ENCODE data around the gene BRSK2. TPM values are rescaled to one million over a fixed set of nuclear protein-coding genes. Genes with fewer than 3 reads are reported as not detected.

Gene BRSK2
- total RNA-seq, 6 experiments from 2014 or later = 0.14 to 0.99 (median 0.47) TPM; not detected in 1

DNA sequence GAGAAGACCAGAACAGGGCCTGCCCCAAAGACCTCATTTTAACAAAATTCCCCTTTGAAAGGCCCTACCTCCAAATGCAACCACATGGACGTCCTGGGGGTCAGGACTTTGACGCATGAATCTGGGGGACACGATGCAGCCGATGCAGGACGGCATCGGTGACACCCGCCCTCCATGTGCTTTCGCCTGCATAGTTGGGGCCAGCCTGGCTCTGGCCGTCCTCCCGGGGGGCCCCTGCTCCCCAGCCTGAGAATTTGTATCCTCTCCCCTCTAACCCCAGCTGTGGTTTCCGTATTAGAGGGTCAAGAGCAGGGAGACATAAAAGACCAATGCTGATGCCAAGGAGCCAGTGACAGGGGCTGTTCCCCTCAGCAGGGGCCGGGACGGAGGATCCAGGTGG is 18.4 kb upstream of the BRSK2 start:
- Mint-ChIP-seq H3K4me1 (ENCODE audit: low read depth) (peaks cover 14% of the 10 kb centered on the region; the same call in 1 of the 2 replicates), H3K36me3 (ENCODE audit: low read depth) (no peaks in the 10 kb centered on the region), H3K4me3 (no peak overlapping the region), H3K27ac (no peak overlapping the region), H3K27me3 (ENCODE audit: insufficient read depth) (peaks cover 10% of the 10 kb centered on the region), H3K9me3 (peaks cover 12% of the 10 kb centered on the region)
- DNase-seq = no peak
- TF ChIP-seq, protein P1, sequence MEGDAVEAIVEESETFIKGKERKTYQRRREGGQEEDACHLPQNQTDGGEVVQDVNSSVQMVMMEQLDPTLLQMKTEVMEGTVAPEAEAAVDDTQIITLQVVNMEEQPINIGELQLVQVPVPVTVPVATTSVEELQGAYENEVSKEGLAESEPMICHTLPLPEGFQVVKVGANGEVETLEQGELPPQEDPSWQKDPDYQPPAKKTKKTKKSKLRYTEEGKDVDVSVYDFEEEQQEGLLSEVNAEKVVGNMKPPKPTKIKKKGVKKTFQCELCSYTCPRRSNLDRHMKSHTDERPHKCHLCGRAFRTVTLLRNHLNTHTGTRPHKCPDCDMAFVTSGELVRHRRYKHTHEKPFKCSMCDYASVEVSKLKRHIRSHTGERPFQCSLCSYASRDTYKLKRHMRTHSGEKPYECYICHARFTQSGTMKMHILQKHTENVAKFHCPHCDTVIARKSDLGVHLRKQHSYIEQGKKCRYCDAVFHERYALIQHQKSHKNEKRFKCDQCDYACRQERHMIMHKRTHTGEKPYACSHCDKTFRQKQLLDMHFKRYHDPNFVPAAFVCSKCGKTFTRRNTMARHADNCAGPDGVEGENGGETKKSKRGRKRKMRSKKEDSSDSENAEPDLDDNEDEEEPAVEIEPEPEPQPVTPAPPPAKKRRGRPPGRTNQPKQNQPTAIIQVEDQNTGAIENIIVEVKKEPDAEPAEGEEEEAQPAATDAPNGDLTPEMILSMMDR (IDR thresholded peaks at IDR 0.05) = no peak

DNA sequence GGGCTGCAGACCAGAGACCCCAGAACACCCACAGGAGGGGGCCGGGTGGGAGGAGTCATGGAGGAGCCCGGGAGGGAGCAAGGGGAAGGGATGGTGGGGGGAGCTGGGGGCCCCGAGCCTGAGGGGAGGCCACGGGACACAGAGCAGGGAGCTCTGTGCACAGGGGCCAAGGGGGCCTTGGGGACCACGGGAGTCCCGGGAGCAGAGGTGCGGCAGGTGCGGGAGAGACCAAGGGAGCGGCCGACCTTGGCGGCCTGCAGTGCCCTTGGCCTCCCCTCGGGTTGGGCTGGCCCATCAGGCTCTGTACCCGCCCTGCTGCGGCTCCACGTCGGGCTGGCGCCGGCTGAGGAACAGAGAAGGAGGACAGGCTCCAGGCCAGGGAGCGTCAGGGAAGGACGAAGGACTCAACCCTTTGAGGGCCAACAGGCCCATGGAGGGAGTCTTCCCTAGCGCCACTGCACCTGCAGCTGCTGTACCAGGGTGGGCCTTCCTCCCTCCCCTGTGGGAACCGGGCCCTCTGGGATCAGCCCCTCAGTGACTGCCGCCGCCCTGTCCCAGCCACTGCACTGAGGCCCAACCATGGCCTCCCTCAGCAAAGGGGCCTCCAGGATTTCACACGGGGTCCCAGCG is 17.8 kb upstream of the BRSK2 start:
- H3K4me1 Mint-ChIP-seq (ENCODE audit: low read depth) = peaks cover 14% of the 10 kb centered on the region; the same call in 1 of the 2 replicates
- H3K9me3 Mint-ChIP-seq = peaks cover 6% of the 10 kb centered on the region
- TF ChIP-seq, protein P1 (IDR thresholded peaks at IDR 0.05) = no peak
- no peak overlapping the region for H3K27ac Mint-ChIP-seq
- no peaks in the 10 kb centered on the region for H3K36me3 Mint-ChIP-seq (ENCODE audit: low read depth)
- no peak overlapping the region for H3K4me3 Mint-ChIP-seq
- H3K27me3 Mint-ChIP-seq (ENCODE audit: insufficient read depth) = peaks cover 10% of the 10 kb centered on the region
- no peak for DNase-seq

DNA sequence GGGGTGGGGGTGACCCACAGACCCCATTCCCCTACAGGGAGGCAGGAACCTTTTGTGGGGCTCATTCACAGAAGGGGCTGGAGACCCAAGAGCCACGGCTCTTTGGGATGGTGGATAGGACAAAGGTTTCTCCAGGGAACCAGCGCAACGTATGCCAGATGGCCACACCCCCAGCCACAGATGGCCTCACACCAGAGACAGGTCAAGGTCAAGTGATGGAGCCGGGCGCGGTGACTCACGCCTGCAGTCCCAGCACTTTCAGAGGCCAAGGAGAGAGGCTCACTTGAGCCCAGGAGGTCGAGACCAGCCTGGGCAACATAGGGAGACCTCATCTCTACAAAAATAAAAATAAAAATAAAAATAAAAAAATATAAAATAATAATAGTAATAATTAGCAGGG is 17.1 kb upstream of the BRSK2 start:
- no peak for DNase-seq
- H3K4me1 Mint-ChIP-seq (ENCODE audit: low read depth) = peaks cover 14% of the 10 kb centered on the region; the same call in 1 of the 2 replicates
- no peak overlapping the region for H3K4me3 Mint-ChIP-seq
- no peak overlapping the region for H3K27ac Mint-ChIP-seq
- TF ChIP-seq, protein P1 (IDR thresholded peaks at IDR 0.05) = no peak
- H3K36me3 Mint-ChIP-seq (ENCODE audit: low read depth) = no peaks in the 10 kb centered on the region
- no peaks in the 10 kb centered on the region; the same call in 1 of the 2 replicates for H3K9me3 Mint-ChIP-seq
- H3K27me3 Mint-ChIP-seq (ENCODE audit: insufficient read depth) = peaks cover 15% of the 10 kb centered on the region

DNA sequence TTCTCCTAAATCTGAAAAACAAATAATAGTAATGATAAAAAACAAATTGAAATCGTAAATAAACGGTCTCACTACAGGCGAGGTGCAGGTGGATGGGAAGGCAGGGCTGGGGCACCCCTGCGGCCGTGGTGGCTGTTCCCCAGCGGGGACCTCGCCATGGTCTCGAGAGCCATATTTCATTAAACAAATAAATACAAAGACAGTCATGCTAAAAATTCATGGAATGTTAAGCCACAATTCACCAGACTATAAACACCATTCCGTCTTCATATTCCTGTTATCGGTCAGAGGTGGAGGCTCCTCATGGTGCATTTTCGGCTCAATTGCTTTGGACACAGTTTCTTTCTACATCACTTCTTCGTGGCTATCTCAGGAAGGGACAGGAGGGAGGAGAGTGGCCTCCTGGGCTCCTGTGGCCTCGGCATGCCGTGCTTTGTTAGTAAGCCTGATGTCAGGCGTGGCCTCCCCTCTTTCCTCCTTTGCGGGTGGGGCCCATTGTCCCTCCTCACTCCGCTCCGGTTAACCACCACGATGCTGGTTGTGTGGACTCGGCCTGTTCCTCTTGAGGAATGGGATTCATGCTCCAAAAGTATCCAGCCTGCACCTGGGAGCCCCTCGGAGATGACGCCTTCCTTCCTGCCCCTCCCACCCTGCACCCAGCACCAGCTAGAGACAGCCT is 16.1 kb upstream of the BRSK2 start:
- H3K4me3 Mint-ChIP-seq = no peak overlapping the region
- no peak overlapping the region for H3K27ac Mint-ChIP-seq
- no peaks in the 10 kb centered on the region for H3K9me3 Mint-ChIP-seq
- peaks cover 20% of the 10 kb centered on the region for H3K27me3 Mint-ChIP-seq (ENCODE audit: insufficient read depth)
- TF ChIP-seq, protein P1 (IDR thresholded peaks at IDR 0.05) = no peak
- no peak for DNase-seq
- H3K36me3 Mint-ChIP-seq (ENCODE audit: low read depth) = no peaks in the 10 kb centered on the region
- H3K4me1 Mint-ChIP-seq (ENCODE audit: low read depth) = peaks cover 14% of the 10 kb centered on the region; the same call in 1 of the 2 replicates

DNA sequence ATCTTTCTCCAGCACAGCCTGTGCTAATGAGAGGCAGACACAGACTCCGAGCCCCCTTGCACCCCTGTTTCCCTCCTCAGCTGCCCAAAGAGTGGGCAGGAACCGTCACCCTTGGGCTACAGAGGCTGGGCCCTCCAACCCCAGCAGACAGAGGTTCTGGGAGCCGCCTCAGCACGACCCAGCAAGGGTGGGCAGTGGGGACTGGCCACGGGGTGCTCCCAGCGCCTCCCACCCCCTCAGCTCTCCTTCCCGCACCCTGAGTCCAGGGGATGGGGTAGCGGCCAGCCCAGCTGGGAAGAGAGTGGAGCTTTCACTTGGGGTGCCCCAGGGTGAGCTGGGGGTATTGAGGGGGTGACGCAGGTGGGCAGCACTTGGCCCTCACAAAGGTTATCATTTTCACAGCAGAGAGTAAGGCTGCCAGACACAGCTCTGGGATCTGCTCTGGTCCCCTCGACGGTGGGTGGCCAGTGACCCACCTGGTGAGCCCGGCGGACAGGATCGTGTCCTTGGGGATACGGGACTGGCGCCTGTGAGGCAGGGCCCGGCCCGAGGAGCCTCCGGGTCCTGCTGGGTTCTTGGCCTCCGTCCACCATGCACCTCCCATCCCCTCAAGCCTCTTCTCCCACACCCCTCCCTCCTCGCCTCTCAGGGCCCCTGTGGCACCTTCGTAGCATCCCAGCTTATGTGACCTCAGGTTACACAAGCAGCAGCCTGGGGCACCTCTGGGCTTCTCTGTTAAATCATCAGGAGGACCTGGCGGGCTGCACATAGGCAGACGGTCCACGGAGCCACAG is 14.4 kb upstream of the BRSK2 start:
- Mint-ChIP-seq H3K4me1 (ENCODE audit: low read depth) (peaks cover 14% of the 10 kb centered on the region; the same call in 1 of the 2 replicates), H3K4me3 (no peak overlapping the region), H3K27ac (no peak overlapping the region), H3K9me3 (no peaks in the 10 kb centered on the region), H3K27me3 (ENCODE audit: insufficient read depth) (peaks cover 22% of the 10 kb centered on the region), H3K36me3 (ENCODE audit: low read depth) (no peaks in the 10 kb centered on the region)
- DNase-seq = no peak
- TF ChIP-seq, protein P1 (IDR thresholded peaks at IDR 0.05) = no peak
